K562 (cell line): Measurements from ENCODE around the gene ASIC3. TPM values are rescaled to one million over a fixed set of nuclear protein-coding genes. Genes with fewer than 3 reads are reported as not detected.
A peak's percentile ranks its signal among the peaks of the same experiment; 100 is the strongest.

Experiments used
- HCFC1 ChIP-seq: IDR thresholded peaks from 2 replicates; pipeline ENCODE4 v1.6.1; 2012; ENCODE audit warnings: low read depth, low read length, improper control_type of control experiment
- IFI16 ChIP-seq: fragments of 250-450 bp; sonication (Bioruptor Pico); IDR thresholded peaks from 2 replicates; pipeline ENCODE4 v2.1.2; 2022; ENCODE audit warnings: mild to moderate bottlenecking, inconsistent platforms
- PHB2 ChIP-seq: fragments of 450-650 bp; IDR thresholded peaks from 2 replicates; pipeline ENCODE4 v1.6.1; 2017; ENCODE audit warnings: low read depth
- PHTF2 ChIP-seq: fragments of 250-450 bp; sonication (Bioruptor Pico); IDR thresholded peaks from 2 replicates; pipeline ENCODE4 v1.5.0; 2021; ENCODE audit warnings: mild to moderate bottlenecking
- RBBP5 ChIP-seq: fragments of 200-600 bp; sonication (generic); IDR thresholded peaks from 2 replicates; pipeline ENCODE4 v1.6.1; 2012; ENCODE audit warnings: borderline replicate concordance, mild to moderate bottlenecking, low read length, control low read depth, inconsistent platforms; ENCODE audit not compliant: insufficient read depth, poor library complexity, severe bottlenecking
- SPI1 ChIP-seq: IDR thresholded peaks from 2 replicates; pipeline ENCODE4 v1.6.1; 2011; ENCODE audit warnings: low read depth, low read length, control low read depth, borderline replicate concordance
- SREBF2 ChIP-seq: sonication (generic); formaldehyde crosslinking; IDR thresholded peaks from 2 replicates; pipeline ENCODE4 v1.4.0; 2020; ENCODE audit warnings: mild to moderate bottlenecking, missing genetic modification reagents
- TBP ChIP-seq: optimal IDR thresholded peaks from 2 replicates; pipeline ENCODE3; 2011; ENCODE audit warnings: low read depth, low read length, improper control_type of control experiment
- ZNF121 ChIP-seq: sonication (generic); formaldehyde crosslinking; conservative IDR thresholded peaks from 2 replicates; pipeline ENCODE4 v1.8.0; 2022; ENCODE audit warnings: missing genetic modification reagents
- polyA plus RNA-seq, 8 experiments: library from polyadenylated mRNA; depleted of rRNA in 4 of 8; stranded (reverse) in 5 of 8; unstranded in 3 of 8; fragments of >200 nt; fragmentation: Nextera tagmentation in 2 of 8; fragmentation: Illumina TruSeq in 1 of 8; extraction: Ambion mirVana in 2 of 8; extraction: Trizol in 1 of 8; gene quantifications; 2 replicates each; pipeline versions ENCODE4 v1.2.1 to v1.2.3, GENCODE V29; 2011 to 2014; ENCODE audit warnings: inconsistent platforms in 1 of 8, missing spikeins in 1 of 8
- total RNA-seq, 7 experiments: library from RNA; depleted of rRNA in 6 of 7; stranded (reverse); fragments of >200 nt in 6 of 7; fragmentation: Illumina TruSeq in 2 of 7; extraction: Trizol in 2 of 7; gene quantifications; 2 replicates each; pipeline versions ENCODE4 v1.2.1 to v1.2.3, GENCODE V29; 2011 to 2021; ENCODE audit warnings: low replicate concordance in 1 of 7
- TF ChIP-seq, protein P1 (sequence below): fragments of 450-650 bp; IDR thresholded peaks from 2 replicates; pipeline ENCODE4 v1.7.1; 2018; ENCODE audit warnings: mild to moderate bottlenecking, low read depth; ENCODE audit not compliant: partially characterized antibody
- TF ChIP-seq, protein P2 (sequence below): sonication (generic); formaldehyde crosslinking; IDR thresholded peaks from 2 replicates; pipeline ENCODE4 v1.8.0; 2022; ENCODE audit warnings: mild to moderate bottlenecking, missing genetic modification reagents
- TF ChIP-seq, protein P3 (sequence below): fragments of 450-650 bp; formaldehyde crosslinking; IDR thresholded peaks from 2 replicates; pipeline ENCODE4 v1.4.0; 2020; ENCODE audit warnings: mild to moderate bottlenecking, moderate library complexity
- TF ChIP-seq, protein P4 (sequence below): sonication (generic); formaldehyde crosslinking; IDR thresholded peaks from 2 replicates; pipeline ENCODE4 v1.8.1; 2023; ENCODE audit warnings: missing genetic modification reagents, mild to moderate bottlenecking, borderline replicate concordance

Gene ASIC3
- total and polyA plus RNA-seq, 9 of the 15 experiments (the other 6 are each of a cell fraction or from before 2014, with no cell fraction given), result 0.11 to 5.0 (median 0.87) TPM

DNA sequence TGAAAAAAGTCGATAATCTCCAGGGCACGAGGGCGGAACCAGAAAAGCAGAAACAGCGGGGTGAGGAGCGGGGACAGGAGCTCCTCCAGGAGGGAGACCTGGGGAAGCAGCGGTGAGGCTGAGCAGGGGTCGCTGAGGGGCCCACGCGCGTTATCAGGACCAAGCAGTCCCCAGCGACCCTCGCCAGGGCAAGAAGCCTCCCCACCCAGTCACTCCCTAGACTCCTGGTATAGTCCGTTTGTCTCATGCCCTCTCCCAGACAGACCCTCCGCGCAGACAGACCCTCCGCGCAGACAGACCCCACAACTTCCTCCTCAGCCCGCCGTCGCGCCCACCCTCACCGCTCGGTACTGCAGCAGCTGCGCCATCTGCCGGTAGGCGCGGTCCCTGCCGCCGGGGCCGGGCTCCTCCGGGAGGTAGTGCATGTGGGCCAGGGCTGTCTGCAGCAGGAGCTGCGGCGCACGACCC lies 30.3 kb upstream of the ASIC3 start (continued):
- TF ChIP-seq, protein P1, sequence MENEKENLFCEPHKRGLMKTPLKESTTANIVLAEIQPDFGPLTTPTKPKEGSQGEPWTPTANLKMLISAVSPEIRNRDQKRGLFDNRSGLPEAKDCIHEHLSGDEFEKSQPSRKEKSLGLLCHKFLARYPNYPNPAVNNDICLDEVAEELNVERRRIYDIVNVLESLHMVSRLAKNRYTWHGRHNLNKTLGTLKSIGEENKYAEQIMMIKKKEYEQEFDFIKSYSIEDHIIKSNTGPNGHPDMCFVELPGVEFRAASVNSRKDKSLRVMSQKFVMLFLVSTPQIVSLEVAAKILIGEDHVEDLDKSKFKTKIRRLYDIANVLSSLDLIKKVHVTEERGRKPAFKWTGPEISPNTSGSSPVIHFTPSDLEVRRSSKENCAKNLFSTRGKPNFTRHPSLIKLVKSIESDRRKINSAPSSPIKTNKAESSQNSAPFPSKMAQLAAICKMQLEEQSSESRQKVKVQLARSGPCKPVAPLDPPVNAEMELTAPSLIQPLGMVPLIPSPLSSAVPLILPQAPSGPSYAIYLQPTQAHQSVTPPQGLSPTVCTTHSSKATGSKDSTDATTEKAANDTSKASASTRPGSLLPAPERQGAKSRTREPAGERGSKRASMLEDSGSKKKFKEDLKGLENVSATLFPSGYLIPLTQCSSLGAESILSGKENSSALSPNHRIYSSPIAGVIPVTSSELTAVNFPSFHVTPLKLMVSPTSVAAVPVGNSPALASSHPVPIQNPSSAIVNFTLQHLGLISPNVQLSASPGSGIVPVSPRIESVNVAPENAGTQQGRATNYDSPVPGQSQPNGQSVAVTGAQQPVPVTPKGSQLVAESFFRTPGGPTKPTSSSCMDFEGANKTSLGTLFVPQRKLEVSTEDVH, result peak; percentile 70
- TF ChIP-seq PHTF2 (CRISPR knock-in tag) (no peak), TBP (peak; percentile 42), PHB2 (no peak), RBBP5 (no peak), SPI1 (peak; percentile 67; the same call in 1 of the 2 replicates), IFI16 (no peak), HCFC1 (no peak), SREBF2 (0 out of 2 replicates have a peak, but pooled peaks have one; percentile 70), ZNF121 (CRISPR knock-in tag) (no peak)
- TF ChIP-seq, protein P2, sequence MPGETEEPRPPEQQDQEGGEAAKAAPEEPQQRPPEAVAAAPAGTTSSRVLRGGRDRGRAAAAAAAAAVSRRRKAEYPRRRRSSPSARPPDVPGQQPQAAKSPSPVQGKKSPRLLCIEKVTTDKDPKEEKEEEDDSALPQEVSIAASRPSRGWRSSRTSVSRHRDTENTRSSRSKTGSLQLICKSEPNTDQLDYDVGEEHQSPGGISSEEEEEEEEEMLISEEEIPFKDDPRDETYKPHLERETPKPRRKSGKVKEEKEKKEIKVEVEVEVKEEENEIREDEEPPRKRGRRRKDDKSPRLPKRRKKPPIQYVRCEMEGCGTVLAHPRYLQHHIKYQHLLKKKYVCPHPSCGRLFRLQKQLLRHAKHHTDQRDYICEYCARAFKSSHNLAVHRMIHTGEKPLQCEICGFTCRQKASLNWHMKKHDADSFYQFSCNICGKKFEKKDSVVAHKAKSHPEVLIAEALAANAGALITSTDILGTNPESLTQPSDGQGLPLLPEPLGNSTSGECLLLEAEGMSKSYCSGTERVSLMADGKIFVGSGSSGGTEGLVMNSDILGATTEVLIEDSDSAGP, result no peak
- TF ChIP-seq, protein P3, sequence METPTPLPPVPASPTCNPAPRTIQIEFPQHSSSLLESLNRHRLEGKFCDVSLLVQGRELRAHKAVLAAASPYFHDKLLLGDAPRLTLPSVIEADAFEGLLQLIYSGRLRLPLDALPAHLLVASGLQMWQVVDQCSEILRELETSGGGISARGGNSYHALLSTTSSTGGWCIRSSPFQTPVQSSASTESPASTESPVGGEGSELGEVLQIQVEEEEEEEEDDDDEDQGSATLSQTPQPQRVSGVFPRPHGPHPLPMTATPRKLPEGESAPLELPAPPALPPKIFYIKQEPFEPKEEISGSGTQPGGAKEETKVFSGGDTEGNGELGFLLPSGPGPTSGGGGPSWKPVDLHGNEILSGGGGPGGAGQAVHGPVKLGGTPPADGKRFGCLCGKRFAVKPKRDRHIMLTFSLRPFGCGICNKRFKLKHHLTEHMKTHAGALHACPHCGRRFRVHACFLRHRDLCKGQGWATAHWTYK (CRISPR knock-in tag), result peak; percentile 75; the same call in 1 of the 2 replicates
- TF ChIP-seq, protein P4, sequence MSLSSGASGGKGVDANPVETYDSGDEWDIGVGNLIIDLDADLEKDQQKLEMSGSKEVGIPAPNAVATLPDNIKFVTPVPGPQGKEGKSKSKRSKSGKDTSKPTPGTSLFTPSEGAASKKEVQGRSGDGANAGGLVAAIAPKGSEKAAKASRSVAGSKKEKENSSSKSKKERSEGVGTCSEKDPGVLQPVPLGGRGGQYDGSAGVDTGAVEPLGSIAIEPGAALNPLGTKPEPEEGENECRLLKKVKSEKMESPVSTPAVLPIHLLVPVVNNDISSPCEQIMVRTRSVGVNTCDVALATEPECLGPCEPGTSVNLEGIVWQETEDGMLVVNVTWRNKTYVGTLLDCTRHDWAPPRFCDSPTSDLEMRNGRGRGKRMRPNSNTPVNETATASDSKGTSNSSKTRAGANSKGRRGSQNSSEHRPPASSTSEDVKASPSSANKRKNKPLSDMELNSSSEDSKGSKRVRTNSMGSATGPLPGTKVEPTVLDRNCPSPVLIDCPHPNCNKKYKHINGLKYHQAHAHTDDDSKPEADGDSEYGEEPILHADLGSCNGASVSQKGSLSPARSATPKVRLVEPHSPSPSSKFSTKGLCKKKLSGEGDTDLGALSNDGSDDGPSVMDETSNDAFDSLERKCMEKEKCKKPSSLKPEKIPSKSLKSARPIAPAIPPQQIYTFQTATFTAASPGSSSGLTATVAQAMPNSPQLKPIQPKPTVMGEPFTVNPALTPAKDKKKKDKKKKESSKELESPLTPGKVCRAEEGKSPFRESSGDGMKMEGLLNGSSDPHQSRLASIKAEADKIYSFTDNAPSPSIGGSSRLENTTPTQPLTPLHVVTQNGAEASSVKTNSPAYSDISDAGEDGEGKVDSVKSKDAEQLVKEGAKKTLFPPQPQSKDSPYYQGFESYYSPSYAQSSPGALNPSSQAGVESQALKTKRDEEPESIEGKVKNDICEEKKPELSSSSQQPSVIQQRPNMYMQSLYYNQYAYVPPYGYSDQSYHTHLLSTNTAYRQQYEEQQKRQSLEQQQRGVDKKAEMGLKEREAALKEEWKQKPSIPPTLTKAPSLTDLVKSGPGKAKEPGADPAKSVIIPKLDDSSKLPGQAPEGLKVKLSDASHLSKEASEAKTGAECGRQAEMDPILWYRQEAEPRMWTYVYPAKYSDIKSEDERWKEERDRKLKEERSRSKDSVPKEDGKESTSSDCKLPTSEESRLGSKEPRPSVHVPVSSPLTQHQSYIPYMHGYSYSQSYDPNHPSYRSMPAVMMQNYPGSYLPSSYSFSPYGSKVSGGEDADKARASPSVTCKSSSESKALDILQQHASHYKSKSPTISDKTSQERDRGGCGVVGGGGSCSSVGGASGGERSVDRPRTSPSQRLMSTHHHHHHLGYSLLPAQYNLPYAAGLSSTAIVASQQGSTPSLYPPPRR (CRISPR knock-in tag), result no peak
